AG09309 (cell line): ENCODE measurements around the gene DNAJA3.
A peak's percentile ranks its signal among the peaks of the same experiment; 100 is the strongest.

Source experiments
- DNase-seq: peaks from one replicate; pipeline ENCODE4 v3.0.0-alpha.2; 2010; ENCODE audit warnings: low read depth
- H3K4me3 ChIP-seq: 2 replicates; pipeline ENCODE4 v1.5.1; 2011; ENCODE audit warnings: mild to moderate bottlenecking, low read depth, low read length, moderate library complexity; ENCODE audit not compliant: control insufficient read depth
- TF ChIP-seq, protein P1 (sequence below): IDR thresholded peaks from 2 replicates; pipeline ENCODE4 v1.5.1; 2011; ENCODE audit warnings: mild to moderate bottlenecking, low read depth, low read length, inconsistent platforms; ENCODE audit not compliant: insufficient read depth, control insufficient read depth; ENCODE audit errors: missing control alignments

The DNAJA3 gene

GRCh38 chr16:4384509-4384942, 41.1 kb upstream of the DNAJA3 start:
- TF ChIP-seq, protein P1, sequence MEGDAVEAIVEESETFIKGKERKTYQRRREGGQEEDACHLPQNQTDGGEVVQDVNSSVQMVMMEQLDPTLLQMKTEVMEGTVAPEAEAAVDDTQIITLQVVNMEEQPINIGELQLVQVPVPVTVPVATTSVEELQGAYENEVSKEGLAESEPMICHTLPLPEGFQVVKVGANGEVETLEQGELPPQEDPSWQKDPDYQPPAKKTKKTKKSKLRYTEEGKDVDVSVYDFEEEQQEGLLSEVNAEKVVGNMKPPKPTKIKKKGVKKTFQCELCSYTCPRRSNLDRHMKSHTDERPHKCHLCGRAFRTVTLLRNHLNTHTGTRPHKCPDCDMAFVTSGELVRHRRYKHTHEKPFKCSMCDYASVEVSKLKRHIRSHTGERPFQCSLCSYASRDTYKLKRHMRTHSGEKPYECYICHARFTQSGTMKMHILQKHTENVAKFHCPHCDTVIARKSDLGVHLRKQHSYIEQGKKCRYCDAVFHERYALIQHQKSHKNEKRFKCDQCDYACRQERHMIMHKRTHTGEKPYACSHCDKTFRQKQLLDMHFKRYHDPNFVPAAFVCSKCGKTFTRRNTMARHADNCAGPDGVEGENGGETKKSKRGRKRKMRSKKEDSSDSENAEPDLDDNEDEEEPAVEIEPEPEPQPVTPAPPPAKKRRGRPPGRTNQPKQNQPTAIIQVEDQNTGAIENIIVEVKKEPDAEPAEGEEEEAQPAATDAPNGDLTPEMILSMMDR, result no peak
- no peak for DNase-seq
- no peak overlapping the region for H3K4me3 ChIP-seq

DNA sequence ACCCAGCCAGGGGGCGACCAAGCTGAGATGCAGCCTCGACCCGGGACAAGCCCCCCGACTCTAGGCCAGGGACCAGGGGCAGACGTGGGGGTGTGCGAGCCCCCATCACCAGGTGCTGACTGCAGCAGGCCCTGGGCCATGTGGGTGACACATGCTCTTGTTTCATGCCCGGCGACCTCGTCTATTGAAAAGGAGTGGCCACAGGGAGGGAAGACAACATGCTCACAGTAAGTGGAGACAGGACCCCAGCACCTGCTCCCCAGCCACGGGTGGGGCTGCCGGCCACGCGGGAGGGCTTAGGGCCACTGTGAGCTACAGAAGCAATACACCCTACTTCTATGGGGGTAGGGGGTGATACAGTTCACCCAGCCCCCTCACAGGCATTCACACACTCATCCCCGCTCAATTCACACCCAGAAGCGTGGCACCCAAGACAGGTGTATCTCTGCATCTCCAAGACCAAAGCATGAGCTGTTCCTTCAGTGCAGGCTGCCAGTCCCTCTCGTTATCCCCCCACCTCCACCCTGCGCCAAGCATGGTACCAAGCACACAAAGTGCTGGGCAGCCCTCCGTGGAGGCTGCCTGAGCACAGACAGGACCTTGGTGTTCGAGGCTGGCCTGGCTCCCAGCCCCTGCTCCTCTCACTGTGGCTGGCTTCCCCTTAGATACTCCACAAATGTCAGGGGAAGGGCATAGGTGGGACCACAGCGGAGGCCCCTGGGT, 40.4 kb upstream of the DNAJA3 start:
- no peak for DNase-seq
- no peak overlapping the region for H3K4me3 ChIP-seq
- TF ChIP-seq, protein P1, result no peak

- no peak for DNase-seq
- no peak overlapping the region for H3K4me3 ChIP-seq
- TF ChIP-seq, protein P1, result no peak
These were observed 39.7 kb upstream of the DNAJA3 start for GRCh38 chr16:4385789-4386450.

- no peak for DNase-seq
- no peak overlapping the region for H3K4me3 ChIP-seq
- TF ChIP-seq, protein P1, result no peak
These were observed 39.2 kb upstream of the DNAJA3 start for GRCh38 chr16:4386451-4386805.

DNA sequence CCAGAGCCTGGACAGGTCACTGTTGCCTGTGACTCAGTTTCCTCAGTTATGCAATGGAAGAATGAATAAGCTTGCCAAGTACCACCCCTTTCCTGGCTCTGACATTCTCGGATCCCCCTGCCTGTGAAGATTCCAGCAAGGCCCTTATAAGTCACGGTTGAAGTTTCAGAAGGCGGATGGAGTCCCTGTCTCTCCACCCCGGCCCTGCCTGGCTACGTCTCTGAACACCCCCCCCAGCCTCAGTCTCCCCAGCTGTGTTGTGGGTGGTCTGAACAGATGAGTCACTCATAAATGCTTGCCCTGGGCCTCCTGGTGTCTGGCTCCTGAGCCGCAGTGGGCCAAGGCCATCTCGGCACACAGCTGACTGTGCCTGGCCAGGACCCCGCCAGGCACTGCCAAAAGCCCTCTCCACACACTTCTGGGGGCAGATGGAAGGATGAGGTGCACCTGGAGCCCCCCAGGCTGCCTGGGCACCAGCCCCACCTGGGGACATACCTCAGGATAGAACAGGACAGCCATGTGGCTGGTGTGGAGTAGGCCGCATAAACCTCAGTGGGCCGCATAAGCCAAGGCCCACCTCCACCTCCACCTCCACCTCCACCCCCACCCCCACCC, 38.6 kb upstream of the DNAJA3 start:
- no peak overlapping the region for H3K4me3 ChIP-seq
- TF ChIP-seq, protein P1, result peak; percentile 18
- DNase-seq, result no peak

- no peak for DNase-seq
- TF ChIP-seq, protein P1, result no peak
- H3K4me3 ChIP-seq, result no peak overlapping the region
These were observed 37.9 kb upstream of the DNAJA3 start for GRCh38 chr16:4387781-4388180.
